OCI-M2 (cell line): ENCODE measurements around the gene FEZF1.

Experiments used
- DNase-seq: peaks from one replicate; lab custom pipeline; 2025; ENCODE audit not compliant: unreplicated experiment; lab: John Stamatoyannopoulos, UW

FEZF1 gene

GRCh38 chr7:122268101-122268500, 36.4 kb downstream of the FEZF1 start:
- DNase-seq = no peak

- no peak for DNase-seq
Observed at GRCh38 chr7:122262246-122262645, 42.3 kb downstream of the FEZF1 start.

DNA sequence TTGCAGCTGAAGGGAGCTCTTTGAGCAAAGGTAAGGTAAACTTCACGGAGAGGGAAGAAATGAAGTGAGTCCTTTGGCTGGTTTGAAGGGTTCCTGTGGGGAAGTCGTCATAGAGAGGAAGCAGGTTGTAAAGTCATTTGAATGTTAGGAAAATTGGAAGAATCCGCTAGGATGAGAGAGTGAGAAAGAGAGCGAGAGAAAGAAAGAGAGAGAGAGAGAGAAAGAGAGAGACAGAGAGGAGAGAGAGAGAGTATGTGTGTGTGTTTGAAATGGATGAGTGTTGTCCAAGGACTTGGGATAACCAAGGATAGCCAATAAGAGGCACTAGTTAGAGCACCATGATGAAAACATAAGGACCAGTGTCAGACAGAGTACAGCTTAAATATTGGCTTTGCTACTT, 43.1 kb downstream of the FEZF1 start:
- no peak for DNase-seq

DNA sequence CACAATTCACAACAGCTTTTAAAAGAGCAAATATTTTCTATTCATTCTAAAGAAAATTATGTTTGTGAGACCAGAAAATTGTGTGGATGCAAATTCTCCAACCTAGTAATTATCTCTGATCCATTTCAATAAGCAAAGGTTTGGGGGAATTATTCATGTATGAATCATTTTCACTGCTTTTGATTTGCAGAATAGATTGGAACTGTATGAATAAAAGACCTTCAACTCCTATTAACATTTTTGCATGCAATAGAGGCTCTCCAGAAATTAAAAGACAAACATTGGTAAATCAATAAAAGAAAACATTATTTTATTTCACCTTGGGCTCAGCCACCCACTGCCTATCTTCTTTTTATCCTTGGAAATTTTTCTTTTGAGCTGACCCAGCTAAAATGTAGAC, 43.5 kb downstream of the FEZF1 start:
- DNase-seq = no peak

DNA sequence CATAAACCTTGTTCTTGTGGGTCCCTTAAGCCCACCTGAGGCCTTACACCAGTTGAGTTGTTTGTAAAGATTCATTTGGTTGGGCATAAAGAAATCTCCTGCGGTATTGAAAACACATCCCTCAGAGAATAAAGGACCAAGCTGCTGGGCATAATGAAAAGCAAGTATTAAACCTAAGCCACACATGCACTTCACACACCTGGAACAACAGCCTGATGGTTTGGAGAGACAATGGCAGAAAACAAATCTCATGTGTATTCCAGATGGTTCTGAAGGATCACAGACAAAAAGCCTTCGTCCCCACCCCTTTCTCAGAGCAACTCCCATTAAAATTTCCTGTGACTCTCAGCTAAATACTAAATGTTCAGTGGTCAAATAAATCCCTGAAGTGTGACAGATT, 44.2 kb downstream of the FEZF1 start:
- DNase-seq = no peak

GRCh38 chr7:122258971-122259370, 45.6 kb downstream of the FEZF1 start:
- peak; percentile 3 for DNase-seq

DNA sequence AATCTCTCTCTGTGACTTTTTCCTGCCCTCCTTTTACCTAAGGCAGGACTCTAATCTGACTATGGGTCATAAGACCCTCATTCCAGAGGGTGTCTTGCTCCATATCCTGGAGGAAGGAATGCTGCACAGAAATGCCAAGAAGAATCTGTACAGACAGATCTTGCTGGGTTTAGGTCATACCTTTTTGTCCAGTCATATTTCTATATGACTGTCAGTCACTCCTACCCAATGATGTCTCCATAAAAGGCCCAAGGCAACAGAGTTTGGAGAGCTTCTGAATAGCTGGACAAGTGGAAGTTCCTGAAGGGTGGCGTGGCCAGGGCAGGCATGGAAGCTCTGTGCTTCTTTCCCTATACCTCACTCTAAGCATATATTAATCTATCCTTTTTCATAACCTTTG, 47.5 kb downstream of the FEZF1 start:
- DNase-seq = no peak

GRCh38 chr7:122256046-122256445, 48.5 kb downstream of the FEZF1 start:
- DNase-seq = no peak

DNA sequence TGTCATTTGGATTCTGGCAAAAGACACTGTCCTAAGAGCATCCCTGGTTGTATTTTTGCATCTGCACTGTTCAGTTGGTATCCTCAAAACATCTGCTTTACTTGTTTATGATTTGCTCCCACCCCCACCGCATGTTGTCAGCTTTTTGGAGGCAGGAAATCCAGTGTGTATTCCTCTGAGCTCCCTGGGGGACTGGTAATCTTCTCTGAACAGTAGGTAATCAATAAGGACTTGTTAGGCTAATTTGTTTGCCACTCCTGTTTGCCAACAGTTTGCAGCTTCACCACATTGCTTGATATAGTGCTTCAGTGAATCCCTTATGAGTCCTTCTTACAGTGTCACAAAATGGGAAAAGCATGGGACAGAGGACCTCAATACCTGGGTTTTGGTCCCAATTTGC, 49.1 kb downstream of the FEZF1 start:
- DNase-seq = no peak
